T-helper 2 cell treated with Interferon-gamma antibody and Interleukin-4, amounts not matched to agents 100 ng/mL and 5 ng/mL, for 36 hours (primary cell): ENCODE data around the gene GCNT1. TPM values are rescaled to one million over a fixed set of nuclear protein-coding genes. Genes with fewer than 3 reads are reported as not detected.
"Not testable (repeated sequence)": the region's sequence is repeated elsewhere in the genome, so short reads cannot be mapped to it uniquely, and the experiment has no call there.

Experiments used
- intact Hi-C: fragments of 100-400 bp; cut with micrococcal nuclease; formaldehyde crosslinking; loops from one replicate; pipeline ENCODE4 v1.15.1; 2023
- total RNA-seq: library from RNA; stranded (reverse); gene quantifications from 2 replicates; pipeline ENCODE4 v1.2.3, GENCODE V29; 2022

GCNT1 gene
- total RNA-seq, 1 donor from 2014 or later = 7.4 TPM

DNA sequence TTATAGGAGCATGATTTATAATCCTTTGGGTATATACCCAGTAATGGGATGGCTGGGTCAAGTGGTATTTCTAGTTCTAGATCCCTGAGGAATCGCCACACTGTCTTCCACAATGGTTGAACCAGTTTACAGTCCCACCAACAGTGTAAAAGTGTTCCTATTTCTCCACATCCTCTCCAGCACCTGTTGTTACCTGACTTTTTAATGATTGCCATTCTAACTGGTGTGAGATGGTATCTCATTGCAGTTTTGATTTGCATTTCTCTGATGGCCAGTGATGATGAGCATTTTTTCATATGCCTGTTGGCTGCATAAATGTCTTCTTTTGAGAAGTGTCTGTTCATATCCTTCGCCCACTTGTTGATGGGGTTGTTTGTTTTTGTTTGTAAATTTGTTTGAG lies 20.4 kb downstream of the GCNT1 start:
- intact Hi-C loops = not testable (repeated sequence)

DNA sequence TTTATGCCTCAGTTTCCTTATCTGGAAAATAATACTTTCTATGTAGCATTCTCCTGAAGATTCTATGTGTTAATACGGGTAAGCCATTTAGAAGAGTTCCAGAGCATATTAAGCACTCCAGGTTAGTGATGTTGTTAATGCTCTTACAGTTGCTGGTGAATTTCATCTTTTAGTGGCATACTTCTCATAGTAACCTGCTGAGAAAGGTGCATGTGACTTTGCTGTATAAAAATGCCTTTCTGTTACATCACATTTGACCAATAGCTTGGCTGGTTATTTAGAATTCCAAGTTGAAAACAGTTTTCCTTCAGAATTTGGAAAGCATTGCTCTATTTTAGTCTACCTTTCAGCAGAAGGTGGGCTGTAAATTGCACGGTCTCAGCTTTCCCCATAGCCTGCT lies 27.2 kb downstream of the GCNT1 start:
- intact Hi-C loops = no loop called here

DNA sequence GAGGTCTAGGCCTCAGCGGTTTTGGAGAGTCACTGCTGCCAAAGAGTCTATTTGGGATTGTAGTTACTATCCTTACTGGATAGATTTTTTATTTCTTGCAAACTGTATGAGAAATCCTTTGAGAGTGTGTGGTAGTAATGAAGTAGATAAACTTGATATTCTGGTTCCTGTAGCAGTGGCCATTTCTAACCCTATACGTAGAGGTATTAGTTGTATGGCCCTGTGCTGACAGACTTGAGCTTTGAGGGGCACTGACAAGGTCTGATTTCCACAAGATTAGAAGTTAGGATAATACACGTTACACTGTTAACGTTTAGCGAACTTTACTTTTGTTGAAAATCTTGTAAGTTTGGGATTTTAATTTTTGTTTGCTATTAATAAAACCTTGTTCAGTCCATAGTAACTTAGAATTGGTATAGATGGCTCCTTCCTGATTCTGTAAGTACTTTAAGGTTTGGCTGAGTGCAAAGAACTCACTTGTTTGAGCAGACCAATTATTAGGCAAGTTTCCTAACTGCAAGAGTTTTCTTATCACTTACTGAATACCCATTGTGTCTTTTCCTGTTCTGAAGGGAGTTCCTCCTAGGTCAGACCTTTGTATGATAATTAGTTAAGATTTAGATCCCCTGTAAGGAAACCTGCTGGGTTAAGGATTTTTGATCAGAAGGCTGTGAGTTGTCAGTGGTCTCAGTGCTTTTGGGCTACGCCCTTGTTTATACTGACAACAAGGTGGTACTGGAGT lies 31.4 kb downstream of the GCNT1 start:
- intact Hi-C loops = no loop called here

DNA sequence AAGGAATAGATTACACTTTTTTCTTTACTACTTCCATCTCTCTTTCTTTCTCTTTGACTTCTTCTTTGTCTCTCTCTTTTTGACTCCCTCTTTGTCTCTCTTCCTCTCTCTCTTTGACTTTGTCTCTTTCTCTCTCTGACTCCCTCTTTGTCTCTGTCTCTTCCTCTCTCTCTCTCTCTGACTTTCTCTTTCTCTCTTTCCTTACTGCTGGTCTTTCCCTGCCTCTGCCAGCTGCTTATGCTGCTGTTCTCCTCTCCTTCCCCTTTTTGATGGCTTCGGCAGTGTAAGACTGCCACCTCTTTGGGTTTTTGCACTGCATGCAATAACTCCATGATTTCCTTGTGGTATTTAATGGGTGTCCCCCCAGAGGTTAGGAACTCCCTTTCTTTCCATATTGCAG lies 32.1 kb downstream of the GCNT1 start:
- intact Hi-C loops = not testable (repeated sequence)

DNA sequence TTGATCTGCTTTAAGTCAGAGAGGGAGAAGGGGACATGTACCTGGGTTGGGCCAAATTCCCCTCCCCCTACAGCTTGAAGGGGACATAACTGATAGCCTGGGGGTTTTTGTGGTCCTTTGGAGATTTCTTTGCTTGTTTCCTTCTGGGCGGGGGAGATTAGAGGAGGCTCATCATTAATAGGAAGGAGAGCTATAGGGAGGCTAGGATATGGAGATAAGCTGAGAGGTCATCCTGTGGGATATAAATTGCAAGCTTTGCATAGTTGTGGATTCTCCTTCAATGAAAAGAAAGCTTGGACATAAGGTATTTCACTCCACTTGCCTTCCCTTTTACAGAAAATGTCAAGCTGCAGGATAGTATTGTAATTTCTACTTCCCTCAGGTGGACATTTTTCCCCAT lies 34.5 kb downstream of the GCNT1 start:
- intact Hi-C loops = not testable (repeated sequence)

DNA sequence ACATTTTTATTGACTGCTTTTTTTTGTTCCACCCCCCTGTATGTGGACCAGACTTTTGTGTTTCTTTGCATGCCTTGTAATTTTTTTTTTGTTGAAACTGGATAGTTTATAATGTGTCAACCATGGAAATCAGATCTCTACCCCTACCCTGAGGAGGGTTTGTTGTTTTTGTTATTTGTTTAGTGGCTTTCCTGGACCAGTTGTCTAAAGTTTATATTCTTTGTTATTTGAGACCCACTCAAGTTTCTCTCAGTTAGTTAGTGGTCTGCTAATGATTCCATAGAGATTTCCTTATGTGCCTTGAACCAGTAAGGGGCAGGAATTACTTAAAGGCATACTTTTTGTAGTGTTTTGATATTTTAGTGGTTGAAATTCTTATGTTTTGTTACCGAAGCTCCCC lies 41.1 kb downstream of the GCNT1 start:
- intact Hi-C loops = no loop called here

DNA sequence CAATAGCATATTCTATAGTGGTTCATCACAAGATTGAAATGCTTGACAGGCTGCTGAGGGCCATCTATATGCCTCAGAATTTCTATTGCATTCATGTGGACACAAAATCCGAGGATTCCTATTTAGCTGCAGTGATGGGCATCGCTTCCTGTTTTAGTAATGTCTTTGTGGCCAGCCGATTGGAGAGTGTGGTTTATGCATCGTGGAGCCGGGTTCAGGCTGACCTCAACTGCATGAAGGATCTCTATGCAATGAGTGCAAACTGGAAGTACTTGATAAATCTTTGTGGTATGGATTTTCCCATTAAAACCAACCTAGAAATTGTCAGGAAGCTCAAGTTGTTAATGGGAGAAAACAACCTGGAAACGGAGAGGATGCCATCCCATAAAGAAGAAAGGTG lies 43.8 kb downstream of the GCNT1 start:
- intact Hi-C loops = no loop called here

DNA sequence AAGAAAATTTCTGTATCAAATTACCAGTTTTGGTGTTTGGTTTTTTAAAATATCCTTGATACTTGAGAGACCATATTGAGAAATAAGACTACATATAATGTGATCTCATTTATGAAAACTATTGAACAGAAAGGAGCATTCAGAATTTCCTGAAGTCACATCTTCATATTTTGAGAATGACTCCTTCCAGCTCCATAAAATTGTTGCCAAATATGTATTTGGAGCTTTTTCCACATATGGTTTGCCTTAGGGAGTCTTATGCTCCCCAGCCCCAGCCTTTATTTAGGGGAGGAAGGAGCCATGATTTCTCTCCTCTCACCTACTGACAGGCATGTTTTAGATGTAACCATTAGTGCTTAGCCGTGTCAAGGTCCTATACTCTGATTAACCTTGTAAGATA lies 51.1 kb downstream of the GCNT1 start:
- intact Hi-C loops = no loop called here

DNA sequence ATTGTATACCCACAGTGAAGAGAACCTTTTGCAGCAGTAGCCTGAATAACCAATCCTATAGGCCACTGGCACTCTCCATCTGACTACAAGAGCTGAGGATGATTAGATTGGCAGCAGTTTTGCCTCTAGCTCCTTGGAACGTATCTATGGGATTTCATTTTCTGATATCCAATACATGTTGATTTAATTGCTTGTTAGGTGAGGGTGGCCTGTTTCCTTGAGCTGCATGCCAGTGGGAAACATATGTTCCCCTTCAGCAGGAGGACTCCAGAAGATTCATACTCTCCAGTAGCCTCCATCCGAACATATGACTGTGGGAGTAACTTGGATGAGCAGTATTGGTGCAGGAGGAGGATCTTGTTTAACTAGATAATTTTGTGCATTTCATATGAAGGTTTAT lies 51.5 kb downstream of the GCNT1 start:
- intact Hi-C loops = no loop called here

DNA sequence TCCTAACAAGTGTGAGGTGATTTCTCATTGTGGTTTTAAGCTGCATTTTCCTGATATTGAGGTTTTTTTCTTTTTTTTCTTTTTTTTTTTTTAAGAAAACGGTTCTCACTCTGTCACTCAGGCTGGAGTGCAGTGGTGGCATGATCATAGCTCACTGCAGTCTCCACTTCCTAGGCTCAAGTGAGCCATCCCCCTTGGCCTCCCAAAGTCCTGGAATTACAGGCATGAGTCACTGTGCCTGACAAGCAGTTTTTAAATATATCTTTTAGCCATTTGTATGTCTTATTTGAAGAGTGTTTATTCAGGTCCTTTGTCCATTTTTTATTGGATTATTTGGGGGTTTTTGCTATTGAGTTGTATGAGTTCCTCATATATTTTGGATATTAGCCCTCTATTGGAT lies 53.8 kb downstream of the GCNT1 start:
- intact Hi-C loops = no loop called here

DNA sequence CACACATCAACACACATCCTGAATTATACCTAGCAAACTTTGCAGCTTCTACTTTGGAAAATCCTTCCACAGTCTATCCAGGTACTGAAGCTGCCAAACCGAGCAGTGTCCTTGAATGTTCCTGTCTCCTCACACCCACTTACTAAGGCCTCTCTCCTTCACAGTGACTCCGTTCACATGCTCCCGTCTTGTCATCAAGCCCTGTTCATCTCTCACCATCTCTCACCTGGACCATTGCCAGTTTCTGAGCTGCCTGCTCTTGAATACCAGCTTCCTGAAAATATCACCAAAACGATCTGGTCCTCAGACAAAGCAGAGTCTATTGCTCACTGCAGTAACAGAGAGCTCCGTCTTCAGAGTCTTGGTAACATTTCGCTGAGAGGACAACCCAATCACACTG lies 57.4 kb downstream of the GCNT1 start:
- intact Hi-C loops = no loop called here

DNA sequence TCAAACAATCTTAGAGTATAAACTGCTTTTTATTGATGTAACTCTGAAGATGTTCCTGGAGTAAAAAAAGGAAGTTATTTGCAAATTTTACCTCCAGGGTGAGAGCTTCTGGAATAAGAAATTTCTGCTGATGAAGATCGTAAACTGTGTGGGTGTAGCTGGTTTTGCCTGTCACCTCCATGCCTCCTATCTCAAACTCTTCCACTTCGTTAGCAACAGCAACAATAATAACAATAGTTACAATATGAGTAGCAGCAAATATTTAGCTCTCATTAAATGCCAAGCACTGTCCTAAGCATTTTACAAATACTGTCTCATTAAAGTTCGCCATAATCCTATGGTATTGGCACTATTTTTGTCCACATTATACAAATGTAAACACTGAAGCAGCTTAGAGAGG lies 57.9 kb downstream of the GCNT1 start:
- intact Hi-C loops = no loop called here

DNA sequence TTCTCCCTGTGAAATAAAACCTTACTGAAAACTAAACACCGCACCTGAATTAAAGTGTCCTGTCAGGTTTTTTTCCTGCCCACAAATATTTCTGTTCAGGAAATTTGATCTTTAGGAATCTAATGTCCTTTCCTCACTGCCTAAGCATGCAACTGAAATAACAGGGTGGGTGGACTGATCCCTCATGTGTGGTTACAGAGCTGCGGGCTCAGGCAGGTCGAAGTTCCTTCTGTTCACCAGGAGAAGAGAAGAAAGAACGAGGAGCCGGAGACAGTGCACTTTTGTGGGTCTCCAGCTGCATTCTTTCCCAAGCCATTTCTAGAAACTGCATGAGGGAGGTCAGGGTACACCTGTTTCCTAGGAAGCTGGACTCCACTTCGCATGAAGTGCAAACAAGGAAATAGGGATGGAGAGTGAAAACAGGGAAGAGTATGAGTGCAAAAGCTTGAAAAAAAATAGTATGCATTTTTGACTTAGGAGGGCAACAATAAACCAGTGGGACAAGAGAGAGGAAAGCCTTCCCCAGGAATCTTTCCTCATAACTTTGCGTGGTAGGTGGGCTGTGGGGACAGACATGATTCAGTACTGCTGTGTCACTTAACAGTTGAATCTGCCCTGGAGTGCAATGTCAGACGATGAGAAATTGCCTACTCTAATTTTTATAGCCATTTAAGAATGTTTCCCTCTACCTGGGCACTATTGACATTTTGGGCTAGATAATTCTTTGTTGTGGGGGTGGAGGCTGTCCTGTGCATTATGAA lies 60.3 kb downstream of the GCNT1 start:
- intact Hi-C loops = no loop called here

DNA sequence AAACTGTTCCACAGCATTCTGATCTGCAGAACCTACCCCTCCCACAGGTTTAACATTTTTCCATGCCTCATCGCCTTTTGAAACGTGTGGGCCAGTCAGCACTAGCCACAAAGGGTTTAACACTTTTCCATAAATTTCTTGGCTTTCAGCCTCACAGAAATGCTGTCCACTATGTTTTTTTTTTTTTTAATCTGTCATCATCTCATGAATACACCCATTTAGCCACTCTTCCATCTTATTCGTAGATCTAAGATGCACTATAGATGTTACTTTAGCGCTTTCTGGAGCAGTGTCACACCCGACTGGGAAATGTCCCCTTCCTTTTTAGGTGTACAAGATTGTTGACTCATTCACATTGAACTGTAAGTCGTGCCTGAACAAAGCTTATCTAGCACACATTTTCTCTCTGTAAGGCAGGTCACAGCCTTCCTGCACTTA lies 62.3 kb downstream of the GCNT1 start:
- intact Hi-C loops = no loop called here

DNA sequence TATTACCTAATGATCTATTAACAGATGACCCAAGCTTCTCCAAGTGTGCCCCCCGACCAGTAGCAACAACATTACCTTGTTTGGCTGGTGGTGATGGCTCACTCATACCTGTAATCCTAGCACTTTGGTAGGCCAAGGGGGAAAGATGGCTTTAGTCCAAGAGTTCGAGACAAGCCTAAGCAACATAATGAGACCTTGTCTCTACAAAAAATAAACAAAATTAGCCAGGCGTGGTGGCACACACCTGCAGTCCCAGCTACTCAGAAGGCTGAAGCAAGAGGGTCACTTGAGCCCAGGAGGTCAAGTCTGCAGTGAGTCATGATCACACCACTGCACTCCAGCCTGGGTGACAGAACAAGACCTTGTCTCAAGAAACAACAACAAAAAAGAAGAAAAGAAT lies 62.9 kb downstream of the GCNT1 start:
- intact Hi-C loops = no loop called here

DNA sequence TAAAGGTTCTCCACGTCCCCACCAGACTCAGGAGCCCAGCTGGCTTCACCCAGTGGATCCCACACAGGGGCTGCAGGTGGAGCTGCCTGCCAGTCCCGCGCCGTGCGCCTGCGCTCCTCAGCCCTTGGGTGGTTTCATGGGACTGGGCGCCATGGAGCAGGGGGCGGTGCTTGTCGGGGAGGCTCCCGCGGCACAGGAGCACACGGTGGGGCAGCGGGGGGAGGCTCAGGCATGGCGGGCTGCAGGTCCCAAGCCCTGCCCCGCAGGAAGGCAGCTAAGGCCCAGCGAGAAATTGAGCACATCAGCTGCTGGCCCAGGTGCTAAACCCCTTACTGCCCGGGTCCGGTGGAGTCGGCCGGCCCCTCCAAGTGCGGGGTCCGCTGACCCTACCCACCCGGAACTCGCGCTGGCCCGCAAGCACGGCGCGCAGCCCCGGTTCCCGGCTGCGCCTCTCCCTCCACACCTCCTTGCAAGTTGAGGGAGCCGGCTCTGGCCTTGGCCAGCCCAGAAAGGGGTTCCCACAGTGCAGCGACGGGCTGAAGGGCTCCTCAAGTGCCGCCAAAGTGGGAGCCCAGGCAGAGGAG lies 64.7 kb downstream of the GCNT1 start:
- intact Hi-C loops = not testable (repeated sequence)

DNA sequence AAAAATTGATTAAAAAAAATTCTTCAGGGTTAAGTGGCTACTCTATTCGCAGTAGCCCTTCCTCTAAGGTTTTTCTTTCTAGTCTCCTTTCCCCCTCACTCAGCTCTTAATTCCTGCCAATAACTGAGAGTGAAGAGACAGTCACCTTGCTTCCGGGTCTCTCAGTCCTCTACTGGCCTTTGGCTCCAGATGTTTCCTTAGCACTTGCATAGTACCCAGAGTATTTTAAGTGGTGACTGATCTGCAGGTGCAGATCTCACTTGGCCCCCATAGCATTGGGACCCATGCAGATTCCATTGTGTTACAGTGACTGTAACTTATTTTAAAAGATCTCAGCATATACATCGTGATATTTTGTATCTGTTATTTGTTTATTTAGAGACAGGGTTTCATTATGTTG lies 66.2 kb downstream of the GCNT1 start:
- intact Hi-C loops = no loop called here

DNA sequence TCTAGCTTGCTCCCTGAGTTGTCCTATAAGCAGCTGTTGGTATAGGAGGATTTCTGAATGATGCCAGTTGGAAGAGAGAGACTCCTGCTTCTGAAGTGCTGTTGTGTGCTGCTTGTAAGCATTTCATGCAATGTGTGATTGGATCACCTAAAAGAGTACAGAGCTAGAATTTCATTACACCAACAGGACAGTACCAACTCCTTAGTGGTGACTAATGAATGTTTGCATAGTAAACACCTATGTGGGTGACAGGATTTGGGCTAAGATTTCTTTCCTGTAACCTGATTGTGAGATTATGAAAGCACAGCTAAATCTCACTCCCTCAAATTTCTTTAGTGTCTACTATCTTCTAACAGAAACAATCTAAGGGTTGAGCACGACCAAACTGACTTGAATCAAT lies 67.0 kb downstream of the GCNT1 start:
- intact Hi-C loops = no loop called here

DNA sequence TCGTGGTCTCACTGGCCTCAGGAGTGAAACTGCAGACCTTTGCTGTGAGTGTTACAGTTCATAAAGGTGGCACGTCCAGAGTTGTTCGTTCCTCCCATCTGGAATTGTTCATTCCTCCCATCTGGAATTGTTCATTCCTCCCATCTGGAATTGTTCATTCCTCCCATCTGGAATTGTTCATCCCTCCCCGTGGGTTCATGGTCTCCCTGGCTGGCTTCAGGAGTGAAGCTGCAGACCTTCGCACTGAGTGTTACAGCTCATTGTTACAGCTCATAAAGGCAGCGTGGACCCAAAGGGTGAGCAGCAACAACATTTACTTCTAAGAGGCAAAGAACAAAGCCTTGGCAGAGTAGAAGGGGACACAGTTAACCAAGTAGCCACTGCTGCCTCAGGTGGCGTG lies 69.1 kb downstream of the GCNT1 start:
- intact Hi-C loops = no loop called here

DNA sequence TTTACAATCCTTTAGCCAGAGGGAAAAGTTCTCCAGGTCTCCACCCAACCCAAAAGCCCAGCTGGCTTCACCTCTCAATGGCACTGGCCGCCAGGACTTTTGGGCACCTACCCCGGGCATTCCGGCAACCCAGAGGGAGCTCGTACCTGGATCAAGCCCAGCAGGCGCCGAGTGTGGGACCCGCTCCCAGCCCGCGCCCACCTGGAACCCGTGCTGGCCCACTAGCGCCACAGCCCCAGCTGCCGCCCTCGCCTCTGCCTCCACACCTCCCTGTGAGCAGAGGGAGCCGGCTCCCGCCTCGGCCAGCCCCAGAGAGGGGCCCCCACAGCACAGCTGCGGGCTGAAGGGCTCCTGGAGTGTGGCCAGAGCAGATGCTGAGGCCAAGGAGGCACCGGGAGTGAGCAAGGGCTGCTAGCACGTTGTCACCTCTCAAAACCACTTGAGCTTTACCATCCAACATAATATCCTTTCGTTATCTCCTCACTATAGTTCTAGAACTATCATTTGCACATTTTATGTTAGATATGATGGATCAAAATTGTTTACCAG lies 69.7 kb downstream of the GCNT1 start:
- intact Hi-C loops = no loop called here

DNA sequence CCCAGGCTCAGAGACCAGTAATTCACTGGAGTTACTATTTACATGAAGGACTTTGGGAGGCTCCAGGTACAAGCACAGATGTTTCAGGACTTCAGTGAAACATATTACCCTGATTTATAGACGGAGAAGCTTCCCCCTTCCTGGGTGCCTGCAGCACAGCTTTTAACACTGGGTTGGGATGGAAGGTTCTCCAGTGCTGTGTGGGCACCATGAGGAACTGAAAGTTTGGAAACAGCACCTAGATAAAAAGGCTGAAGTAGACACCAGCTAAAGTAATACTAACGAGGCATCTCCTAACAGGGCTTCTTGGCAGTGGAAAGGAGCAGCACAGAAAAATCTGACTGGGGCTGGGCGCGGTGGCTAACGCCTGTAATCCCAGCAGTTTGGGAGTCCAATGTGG lies 70.7 kb downstream of the GCNT1 start:
- intact Hi-C loops = loop anchor here (5.0 kb wide), 1 partner anchor 48 kb away; no protein-coding TSS in a partner anchor

DNA sequence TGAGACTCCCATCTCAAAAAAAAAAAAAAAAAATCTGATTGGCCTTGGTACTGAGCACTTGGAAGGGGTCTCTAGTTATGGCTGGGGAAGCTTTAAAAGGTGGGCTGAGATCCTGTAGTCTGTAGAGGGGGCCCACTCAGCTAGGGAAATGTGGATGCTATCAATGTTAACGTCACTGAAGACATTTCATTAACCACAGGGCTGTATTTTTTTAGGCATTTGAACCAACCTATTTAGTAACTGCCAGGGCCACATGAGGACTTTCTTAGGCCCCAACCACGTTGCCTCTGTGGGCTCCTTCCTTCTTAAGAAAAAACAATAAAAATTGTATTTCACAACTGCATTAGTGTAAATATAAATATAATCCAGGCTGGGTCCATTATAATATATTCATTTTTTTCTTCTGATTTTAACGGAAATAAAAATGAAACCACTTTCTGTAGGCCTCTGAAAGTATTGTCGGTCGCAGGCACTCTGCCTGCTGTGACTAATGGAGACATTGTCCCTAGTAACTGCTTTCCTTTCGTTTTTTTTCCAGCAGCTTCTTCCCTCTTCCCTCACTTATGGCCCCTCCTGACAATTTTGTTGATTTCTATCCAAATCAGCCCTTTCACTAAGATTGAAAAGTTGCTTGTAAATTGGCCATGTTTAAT lies 71.6 kb downstream of the GCNT1 start:
- intact Hi-C loops = loop anchor here (5.0 kb wide), 1 partner anchor 47 kb away; no protein-coding TSS in a partner anchor
